ENCODE data around the gene CPT1B. TPM values are rescaled to one million over a fixed set of nuclear protein-coding genes. Genes with fewer than 3 reads are reported as not detected.

The CPT1B gene
- total and polyA plus RNA-seq, 10 of the 15 experiments (the other 5 are each of a cell fraction or from before 2014, with no cell fraction given): 3.5 to 54.0 (median 21.7) TPM

GRCh38 chr22:50533856-50534711, 44.1 kb downstream of the CPT1B start (continued):
- TF ChIP-seq SPI1 (IDR thresholded peaks at IDR 0.05; ENCODE audit: borderline replicate concordance, insufficient read depth, low read depth, low read length) (0 out of 2 replicates have a peak, but pooled peaks have one; percentile 18), SRF (IDR thresholded peaks at IDR 0.05; ENCODE audit: low read depth in 2 of 2, low read length in 2 of 2) (peak; percentile 54 to 84), NR2F1 (conservative IDR thresholded peaks at IDR 0.05) (peak; percentile 46; the same call in 1 of the 2 replicates), EED (IDR thresholded peaks at IDR 0.05; ENCODE audit: low read depth) (peak; percentile 34; the same call in 1 of the 2 replicates), RELB (IDR thresholded peaks at IDR 0.05; ENCODE audit: low read depth) (peak; percentile 32), RAD51 (IDR thresholded peaks at IDR 0.05) (peak; percentile 99), ZBTB11 (CRISPR knock-in tag; IDR thresholded peaks at IDR 0.05) (peak; percentile 58; the same call in 1 of the 2 replicates), PBX3 (IDR thresholded peaks at IDR 0.05; ENCODE audit: insufficient replicate concordance, low read depth, low read length) (peak; percentile 83), PKNOX1 (IDR thresholded peaks at IDR 0.05) (peak; percentile 95), USF1 (IDR thresholded peaks at IDR 0.05; ENCODE audit: borderline replicate concordance, extremely low read length, insufficient read depth, low read depth, low read length) (peak; percentile 53)
